ENCODE measurements around the gene SNN.

SNN gene

DNA sequence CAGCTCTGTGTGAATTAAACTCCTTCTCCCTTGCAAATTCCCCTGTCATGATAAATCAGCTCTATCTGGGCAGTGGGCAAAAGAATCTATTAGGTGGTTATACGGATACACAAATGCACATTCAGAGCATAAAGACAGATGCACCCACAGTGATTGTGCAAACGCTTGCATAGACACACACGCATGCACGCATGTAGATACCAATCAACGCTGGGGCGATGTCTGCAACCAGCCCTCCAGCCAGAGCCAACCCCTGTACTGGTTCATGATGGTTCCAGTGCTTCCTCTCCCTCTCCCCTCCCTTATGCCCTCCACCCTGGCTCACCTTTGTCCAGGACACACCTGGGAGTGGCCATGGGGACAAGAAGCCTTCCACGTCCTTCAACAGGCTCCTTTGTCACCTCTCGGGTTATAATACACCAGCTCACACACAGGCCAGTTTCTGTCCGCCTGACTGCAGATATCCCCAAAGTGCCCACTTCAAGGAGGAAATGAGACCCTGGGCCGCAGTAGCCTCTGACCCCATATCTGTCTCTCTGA, 33.1 kb upstream of the SNN start:
- DNase-seq: no peak

GRCh38 chr16:11635679-11636171, 32.5 kb upstream of the SNN start:
- DNase-seq: no peak

- no peak for DNase-seq
Measured at GRCh38 chr16:11636172-11636721, 32.0 kb upstream of the SNN start.

- DNase-seq: no peak
Measured at GRCh38 chr16:11637320-11637719, 30.9 kb upstream of the SNN start.

- DNase-seq: no peak
Measured at GRCh38 chr16:11638140-11638539, 30.1 kb upstream of the SNN start.

- DNase-seq: no peak
Measured at GRCh38 chr16:11639008-11639562, 29.2 kb upstream of the SNN start.

DNA sequence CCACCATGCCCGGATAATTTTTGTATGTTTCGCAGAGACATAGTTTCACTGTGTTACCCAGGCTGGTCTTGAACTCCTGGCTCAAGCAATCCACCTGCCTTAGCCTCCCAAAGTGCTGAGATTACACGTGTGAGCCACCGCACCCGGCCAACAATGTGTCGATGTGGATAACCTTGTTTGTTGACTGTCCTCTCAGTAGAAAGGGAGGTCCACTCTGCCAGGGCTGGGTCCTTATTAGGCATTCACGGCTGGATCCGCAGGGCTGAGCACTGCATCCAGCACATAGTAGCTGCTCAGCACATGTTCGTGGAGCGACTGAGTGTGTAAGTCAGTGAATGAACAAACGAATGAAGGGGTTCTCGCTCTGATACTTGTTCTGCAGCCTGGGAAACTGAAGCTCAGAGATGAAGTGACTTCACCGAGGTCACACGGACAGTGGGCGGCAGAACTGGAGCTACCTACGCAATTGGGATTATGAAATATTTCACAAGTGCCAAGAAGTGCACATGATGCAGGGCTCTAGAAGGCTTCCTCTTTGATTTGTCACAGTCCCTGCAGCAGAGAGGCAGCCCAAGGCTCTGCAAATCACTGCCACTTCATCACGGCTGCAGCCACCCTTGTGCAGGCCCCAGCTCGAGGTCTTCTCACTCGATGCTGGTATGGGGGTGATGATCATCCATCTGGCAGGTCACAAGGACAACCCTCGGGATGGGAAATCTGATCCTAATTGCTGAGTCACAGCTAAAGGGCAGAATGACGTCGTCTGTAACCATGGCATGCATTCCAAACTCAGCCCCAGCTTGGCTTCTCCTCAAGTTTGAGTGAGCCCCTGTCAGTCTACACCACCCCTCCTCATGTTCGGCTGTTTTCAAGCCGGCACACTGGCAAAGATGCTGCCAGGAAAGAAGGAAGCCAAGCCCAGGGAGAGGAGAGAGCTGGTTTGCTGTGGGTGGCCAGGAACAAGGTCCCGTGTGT, 28.0 kb upstream of the SNN start:
- peak in 48 of 56 donors; percentile 16 to 86 (median 54) for DNase-seq

DNA sequence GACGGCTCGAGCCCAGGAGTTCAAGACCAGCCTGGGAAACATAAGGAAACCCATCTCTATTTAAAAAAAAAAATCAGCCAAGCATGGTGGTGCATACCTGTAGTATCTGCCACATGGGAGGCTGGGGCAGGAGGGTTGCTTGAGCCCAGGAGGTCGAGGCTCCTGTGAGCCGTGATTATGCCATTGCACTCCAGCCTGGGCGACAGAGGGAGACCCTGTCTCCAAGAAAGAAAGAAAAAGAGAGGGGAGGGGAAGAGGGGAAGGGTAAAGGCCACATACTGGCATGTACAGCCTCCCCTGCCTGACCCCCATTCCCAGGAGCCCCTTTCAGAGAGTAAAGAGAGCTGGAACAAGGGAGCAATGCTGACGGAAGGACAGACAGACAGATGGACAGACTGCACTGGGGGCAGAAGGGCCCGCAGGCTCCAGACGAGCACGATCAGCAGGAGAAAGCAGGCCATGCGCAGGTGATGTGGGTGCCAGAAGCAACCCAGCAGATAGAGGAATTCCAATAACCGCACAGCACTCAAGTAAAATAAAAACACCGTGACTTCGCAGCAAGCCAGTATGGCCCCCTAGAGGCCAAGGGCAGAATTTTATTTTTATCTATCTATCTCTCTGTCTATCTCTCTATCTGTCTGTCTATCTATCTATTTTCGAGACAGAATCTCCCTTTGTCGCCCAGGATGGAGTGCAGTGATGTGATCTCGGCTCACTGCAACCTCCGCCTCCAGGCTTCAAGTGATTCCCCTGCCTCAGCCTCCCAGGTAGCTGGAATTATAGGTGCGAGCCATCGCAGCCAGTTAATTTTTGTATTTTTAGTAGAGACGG, 27.1 kb upstream of the SNN start:
- DNase-seq: peak in 23 of 56 donors; percentile 4 to 59 (median 15)

- no peak for DNase-seq
Measured at GRCh38 chr16:11642765-11643116, 25.5 kb upstream of the SNN start.

DNA sequence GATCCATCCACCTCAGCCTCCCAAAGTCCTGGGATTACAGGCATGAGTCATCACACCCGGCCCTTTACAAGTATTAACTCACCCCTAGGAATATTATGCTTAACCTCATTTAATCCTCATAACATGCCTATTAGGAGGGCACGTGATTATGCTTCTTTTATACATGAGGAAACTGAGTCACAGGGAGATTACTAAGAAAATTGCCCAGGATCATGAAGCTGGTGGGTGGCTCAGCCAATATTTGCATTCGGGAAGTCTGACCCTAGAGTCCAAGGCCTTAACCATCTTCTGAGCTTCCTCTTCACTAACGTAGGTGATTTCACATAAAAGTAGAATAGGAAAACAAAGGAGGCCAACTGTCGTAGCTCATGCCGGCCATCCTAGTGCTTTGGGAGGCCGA, 19.0 kb upstream of the SNN start:
- DNase-seq: no peak

GRCh38 chr16:11650641-11651591, 17.3 kb upstream of the SNN start:
- DNase-seq: no peak

- DNase-seq: no peak
Measured at GRCh38 chr16:11651796-11652195, 16.5 kb upstream of the SNN start.

- DNase-seq: no peak
Measured at GRCh38 chr16:11655655-11656054, 12.6 kb upstream of the SNN start.

DNA sequence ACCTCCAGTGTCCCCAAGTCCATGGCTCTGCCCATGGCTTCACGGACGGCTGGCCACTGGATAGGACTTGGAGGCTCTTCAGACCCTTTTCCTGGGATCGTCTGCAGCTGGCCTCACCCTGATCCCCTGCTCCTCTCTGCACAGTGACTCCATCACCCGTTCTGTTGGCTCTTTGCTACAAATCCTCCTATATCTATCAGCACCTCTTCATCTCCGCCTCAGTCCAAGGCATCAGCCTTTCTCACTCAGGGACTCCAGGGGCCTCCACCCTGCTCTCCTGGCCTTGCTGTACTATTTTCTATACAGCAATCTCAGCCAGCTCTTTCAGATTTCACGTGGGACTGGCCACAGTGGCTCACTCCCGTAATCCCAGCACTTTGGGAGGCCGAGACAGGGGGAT, 10.7 kb upstream of the SNN start:
- no peak for DNase-seq

DNA sequence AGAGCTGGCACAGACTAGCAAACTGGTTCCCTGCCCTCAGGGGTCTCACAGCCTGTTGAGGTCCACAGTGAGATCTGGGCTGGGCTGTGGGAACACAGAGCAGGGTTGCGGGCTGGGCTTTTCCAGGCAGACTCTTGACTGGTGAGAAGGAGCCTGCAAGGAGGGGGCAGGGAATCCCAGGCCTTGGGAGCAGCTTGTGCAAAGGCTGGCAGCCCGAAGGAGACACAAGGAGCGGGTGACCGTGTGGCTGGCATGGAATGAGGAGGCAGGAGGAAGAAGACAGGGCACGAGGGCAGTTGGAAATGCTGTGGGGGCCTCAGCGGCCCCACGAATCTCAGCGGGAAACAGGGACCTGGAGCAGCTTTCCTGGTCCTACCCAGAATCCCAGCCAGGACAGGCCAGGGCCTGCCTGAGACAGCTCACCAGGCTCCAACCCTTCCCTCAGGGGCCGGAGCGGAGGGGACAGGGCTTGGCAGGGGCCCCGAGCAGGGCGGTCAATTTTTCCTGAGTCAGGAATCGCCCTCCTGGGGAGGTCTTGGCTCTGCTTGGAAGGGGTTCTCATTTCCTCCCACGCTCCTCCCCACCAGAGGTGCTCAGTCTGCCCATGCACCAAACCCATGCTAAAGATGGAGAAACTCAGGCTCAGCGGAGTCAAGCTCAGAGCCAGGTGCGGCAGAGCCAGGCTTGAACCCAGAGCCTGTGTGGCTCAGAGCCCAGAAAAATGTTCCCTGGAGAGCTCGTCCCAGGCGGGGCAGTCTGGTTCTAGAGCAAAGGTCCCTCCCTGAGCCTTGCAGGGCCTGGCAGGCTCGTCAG, 9.2 kb upstream of the SNN start:
- peak in 12 of 56 donors; percentile 10 to 52 (median 27) for DNase-seq

DNA sequence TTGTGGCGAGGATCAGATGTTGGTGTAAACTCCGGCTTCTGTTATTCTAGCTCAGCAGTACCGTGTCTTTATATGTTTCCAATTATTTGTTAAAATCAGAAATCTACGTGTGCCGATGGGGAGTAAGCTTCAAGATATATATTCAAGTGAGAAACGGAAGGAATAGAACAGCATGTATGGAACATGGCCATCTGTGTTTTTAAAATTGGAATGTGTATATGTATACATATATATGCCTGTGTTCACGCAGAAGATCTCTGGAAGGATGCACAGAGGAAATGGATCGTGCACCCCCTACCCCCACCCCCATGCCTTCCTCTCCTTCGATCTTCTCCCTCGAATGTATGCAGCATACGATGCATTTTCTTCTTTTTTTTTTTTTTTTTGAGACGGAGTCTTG, 7.7 kb upstream of the SNN start:
- DNase-seq: no peak

GRCh38 chr16:11662582-11662981, 5.7 kb upstream of the SNN start:
- no peak for DNase-seq

GRCh38 chr16:11665071-11665491, 3.2 kb upstream of the SNN start:
- no peak for DNase-seq
